Right cardiac atrium (tissue), 5 donors: ENCODE data around the gene CNTN1. TPM values are rescaled to one million over a fixed set of nuclear protein-coding genes. Genes with fewer than 3 reads are reported as not detected.

Experiments
- ATAC-seq, 2 donors: fragments of 200-7000 bp; cut with Tn5 transposase; one replicate each; pipeline versions ENCODE4 v1.8.0 to v1.9.1; 2020; ENCODE audit warnings: moderate library complexity in 2 of 2, mild to moderate bottlenecking in 1 of 2
- DNase-seq, 3 donors: peaks; one replicate each; pipeline ENCODE4 v3.0.0-alpha.2; 2020
- H3K27ac ChIP-seq: one replicate; pipeline ENCODE4 v1.5.1; 2013; ENCODE audit warnings: mild to moderate bottlenecking, low read length, control low read depth, moderate library complexity
- H3K27me3 ChIP-seq: one replicate; pipeline ENCODE4 v1.6.1; 2013; ENCODE audit not compliant: control insufficient read depth, insufficient read depth
- H3K4me1 ChIP-seq: one replicate; pipeline ENCODE4 v1.6.1; 2013; ENCODE audit warnings: low read length; ENCODE audit not compliant: control insufficient read depth, insufficient read depth
- H3K4me3 ChIP-seq: one replicate; pipeline ENCODE4 v1.5.1; 2013; ENCODE audit warnings: low read length, control low read depth
- H3K9me3 ChIP-seq: one replicate; pipeline ENCODE4 v1.6.1; 2013; ENCODE audit warnings: low read length; ENCODE audit not compliant: control insufficient read depth
- WGBS: extraction: QIAGEN DNeasy Blood & Tissue Kit; methylation state at CpG from one replicate; pipeline ENCODE4 v1.1.7; 2013; 5-methylcytosine and 5-hydroxymethylcytosine counted together
- intact Hi-C, 4 donors: fragments of 100-400 bp; cut with DNase I; formaldehyde crosslinking; loops; one replicate each; pipeline versions ENCODE4 v1.11.0 to v1.14.0; 2022 to 2023
- polyA plus RNA-seq: library from polyadenylated mRNA; stranded (reverse); fragments of 200-250 nt; gene quantifications from one replicate; pipeline ENCODE4 v1.2.3, GENCODE V29; 2013
- total RNA-seq, 4 donors: library from RNA; stranded (reverse); fragmentation: NEBNext Ultra II Directional; extraction: Animal tissue kit (Norgen Biotek cat#: 25700); gene quantifications; one replicate each; pipeline ENCODE4 v1.2.1, GENCODE V29; 2021
- donor health status: healthy with polysubstance abuse.
- donor health status: DM: no; HTN: yes; CAD: no.
- donor health status: DM: no; HTN: no; CAD: no.
- donor health status: DM: no; HTN: yes; CAD: no; lungs with severe emphysema.
- donor health status: DM: yes; HTN: yes; CAD: no.

The CNTN1 gene
- total and polyA plus RNA-seq, 5 donors = 0.40 to 0.94 (median 0.53) TPM

GRCh38 chr12:40999210-40999609 is 307.0 kb downstream of the CNTN1 start:
- Histone ChIP-seq H3K4me3 (no peak overlapping the region), H3K27me3 (no peaks in the 10 kb centered on the region), H3K9me3 (no peaks in the 10 kb centered on the region), H3K4me1 (no peaks in the 10 kb centered on the region), H3K27ac (no peak overlapping the region)
- ATAC-seq (no peak), DNase-seq (no peak)
- 65% methylated on average over 1 of the region's 1 CpG for WGBS
- intact Hi-C loops = no loop called here

GRCh38 chr12:41008472-41008871 is 316.2 kb downstream of the CNTN1 start:
- H3K4me1 ChIP-seq = no peaks in the 10 kb centered on the region
- no peaks in the 10 kb centered on the region for H3K27me3 ChIP-seq
- H3K9me3 ChIP-seq = peaks cover 2% of the 10 kb centered on the region
- ATAC-seq (no peak), DNase-seq (no peak)
- intact Hi-C loops = no loop called here
- H3K27ac ChIP-seq = no peak overlapping the region
- no peak overlapping the region for H3K4me3 ChIP-seq
- WGBS = 84% methylated on average over 1 of the region's 1 CpG

- Histone ChIP-seq H3K4me1 (no peaks in the 10 kb centered on the region), H3K9me3 (no peaks in the 10 kb centered on the region), H3K27me3 (no peaks in the 10 kb centered on the region), H3K4me3 (no peak overlapping the region), H3K27ac (no peak overlapping the region)
- DNase-seq (no peak), ATAC-seq (no peak)
- intact Hi-C loops = no loop called here
- WGBS = 95% methylated on average over 1 of the region's 1 CpG
Observed at GRCh38 chr12:41011939-41012338, 319.7 kb downstream of the CNTN1 start.

- H3K4me1 ChIP-seq = no peaks in the 10 kb centered on the region
- DNase-seq = no peak
- intact Hi-C loops = no loop called here
- 88% methylated on average over 1 of the region's 1 CpG for WGBS
- no peak for ATAC-seq
- H3K4me3 ChIP-seq = no peak overlapping the region
- H3K27me3 ChIP-seq = no peaks in the 10 kb centered on the region
- H3K9me3 ChIP-seq = no peaks in the 10 kb centered on the region
- H3K27ac ChIP-seq = no peak overlapping the region
Observed at GRCh38 chr12:41013881-41014642, 321.8 kb downstream of the CNTN1 start.

GRCh38 chr12:41014643-41015020 is 322.4 kb downstream of the CNTN1 start:
- no peak for ATAC-seq
- WGBS = 41% methylated on average over 1 of the region's 1 CpG

GRCh38 chr12:41018010-41018409 is 325.8 kb downstream of the CNTN1 start:
- ATAC-seq (no peak), DNase-seq (no peak)
- Histone ChIP-seq H3K9me3 (no peaks in the 10 kb centered on the region), H3K27ac (no peak overlapping the region), H3K4me3 (no peak overlapping the region), H3K4me1 (no peaks in the 10 kb centered on the region), H3K27me3 (no peaks in the 10 kb centered on the region)
- intact Hi-C loops = no loop called here
- 83% methylated on average over 5 of the region's 5 CpGs for WGBS

More at GRCh38 chr12:41014643-41015020, 322.4 kb downstream of the CNTN1 start:
- no peak overlapping the region for H3K27ac ChIP-seq
- H3K4me3 ChIP-seq = no peak overlapping the region
- H3K4me1 ChIP-seq = no peaks in the 10 kb centered on the region
- intact Hi-C loops = no loop called here
- no peaks in the 10 kb centered on the region for H3K9me3 ChIP-seq
- no peaks in the 10 kb centered on the region for H3K27me3 ChIP-seq
- no peak for DNase-seq

GRCh38 chr12:41019461-41019860 is 327.2 kb downstream of the CNTN1 start:
- ATAC-seq = no peak
- DNase-seq = no peak
- Histone ChIP-seq H3K9me3 (no peaks in the 10 kb centered on the region), H3K4me1 (no peaks in the 10 kb centered on the region), H3K27ac (no peak overlapping the region), H3K4me3 (no peak overlapping the region), H3K27me3 (no peaks in the 10 kb centered on the region)
- intact Hi-C loops = no loop called here

GRCh38 chr12:41023836-41024235 is 331.6 kb downstream of the CNTN1 start:
- DNase-seq (no peak), ATAC-seq (no peak)
- Histone ChIP-seq H3K27ac (no peak overlapping the region), H3K9me3 (no peaks in the 10 kb centered on the region), H3K27me3 (no peaks in the 10 kb centered on the region), H3K4me1 (no peaks in the 10 kb centered on the region), H3K4me3 (no peak overlapping the region)
- intact Hi-C loops = no loop called here
- 29% methylated on average over 1 of the region's 1 CpG for WGBS

- intact Hi-C loops = no loop called here
- no peak for ATAC-seq
- WGBS = 86% methylated on average over 1 of the region's 1 CpG
- no peak for DNase-seq
- H3K4me1 ChIP-seq = no peaks in the 10 kb centered on the region
- no peaks in the 10 kb centered on the region for H3K27me3 ChIP-seq
- H3K27ac ChIP-seq = no peak overlapping the region
- no peak overlapping the region for H3K4me3 ChIP-seq
- no peaks in the 10 kb centered on the region for H3K9me3 ChIP-seq
Observed at GRCh38 chr12:41026151-41026550, 333.9 kb downstream of the CNTN1 start.

- Histone ChIP-seq H3K4me1 (no peaks in the 10 kb centered on the region), H3K4me3 (no peak overlapping the region), H3K9me3 (no peaks in the 10 kb centered on the region), H3K27me3 (no peaks in the 10 kb centered on the region), H3K27ac (no peak overlapping the region)
- no peak for DNase-seq
- no peak for ATAC-seq
- intact Hi-C loops = no loop called here
Observed at GRCh38 chr12:41032386-41032785, 340.1 kb downstream of the CNTN1 start.

- intact Hi-C loops = no loop called here
- WGBS = 61% methylated on average over 1 of the region's 1 CpG
- DNase-seq (no peak), ATAC-seq (no peak)
- H3K27ac ChIP-seq = no peak overlapping the region
- no peaks in the 10 kb centered on the region for H3K27me3 ChIP-seq
- no peaks in the 10 kb centered on the region for H3K9me3 ChIP-seq
- H3K4me3 ChIP-seq = no peak overlapping the region
- H3K4me1 ChIP-seq = no peaks in the 10 kb centered on the region
Observed at GRCh38 chr12:41034686-41035085, 342.4 kb downstream of the CNTN1 start.

GRCh38 chr12:41039461-41039860 is 347.2 kb downstream of the CNTN1 start:
- DNase-seq (no peak), ATAC-seq (no peak)
- H3K9me3 ChIP-seq = no peaks in the 10 kb centered on the region
- H3K4me1 ChIP-seq = no peaks in the 10 kb centered on the region
- intact Hi-C loops = no loop called here
- no peaks in the 10 kb centered on the region for H3K27me3 ChIP-seq
- no peak overlapping the region for H3K27ac ChIP-seq
- no peak overlapping the region for H3K4me3 ChIP-seq
